GM10847 (cell line): Measurements from ENCODE around the gene WWC1.

Source experiments
- POLR2A ChIP-seq: IDR thresholded peaks from 2 replicates; pipeline ENCODE4 v1.6.1; 2011; ENCODE audit not compliant: insufficient read length; ENCODE audit errors: extremely low read depth

The WWC1 gene

DNA sequence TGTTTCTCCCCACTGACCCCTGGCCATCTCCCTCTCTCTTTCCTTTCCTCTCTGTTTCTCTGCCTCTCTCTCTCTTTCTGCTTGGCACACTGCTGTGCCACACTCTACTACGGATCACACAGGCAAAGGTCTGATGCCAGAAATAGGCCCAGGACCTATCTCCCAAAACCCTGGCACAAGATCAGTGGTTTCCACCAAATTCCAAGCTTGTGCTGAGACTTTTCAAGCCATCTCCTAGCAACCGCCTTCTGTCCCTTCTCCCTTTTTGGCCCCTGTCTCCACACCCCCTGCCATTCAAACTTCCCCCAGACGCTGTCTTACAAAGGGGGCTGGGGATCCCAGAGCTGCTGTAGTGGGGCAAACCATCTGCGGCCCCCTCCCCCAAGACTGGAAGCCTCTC, 156.4 kb downstream of the WWC1 start:
- no peak for TF ChIP-seq POLR2A

- TF ChIP-seq POLR2A: no peak
Observed at GRCh38 chr5:168449166-168449565, 157.7 kb downstream of the WWC1 start.

DNA sequence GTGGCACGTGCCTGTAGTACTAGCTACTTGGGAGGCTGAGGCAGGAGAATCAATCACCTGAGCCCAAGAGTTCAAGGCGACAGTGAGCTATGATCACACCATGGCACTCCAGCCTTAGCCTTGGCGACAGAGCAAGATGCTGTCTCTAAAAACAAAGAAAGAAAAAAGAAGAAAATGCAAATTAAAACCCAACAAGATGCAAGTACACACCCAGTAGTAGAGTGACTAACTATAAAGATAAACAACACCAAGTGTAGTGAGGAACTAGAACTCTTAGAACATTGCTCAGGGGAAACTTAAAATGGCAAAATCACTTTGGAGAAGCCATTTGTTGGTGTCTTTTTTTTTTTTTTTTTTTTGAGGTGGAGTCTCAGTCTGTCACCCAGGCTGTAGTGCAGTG, 160.1 kb downstream of the WWC1 start:
- no peak for TF ChIP-seq POLR2A

DNA sequence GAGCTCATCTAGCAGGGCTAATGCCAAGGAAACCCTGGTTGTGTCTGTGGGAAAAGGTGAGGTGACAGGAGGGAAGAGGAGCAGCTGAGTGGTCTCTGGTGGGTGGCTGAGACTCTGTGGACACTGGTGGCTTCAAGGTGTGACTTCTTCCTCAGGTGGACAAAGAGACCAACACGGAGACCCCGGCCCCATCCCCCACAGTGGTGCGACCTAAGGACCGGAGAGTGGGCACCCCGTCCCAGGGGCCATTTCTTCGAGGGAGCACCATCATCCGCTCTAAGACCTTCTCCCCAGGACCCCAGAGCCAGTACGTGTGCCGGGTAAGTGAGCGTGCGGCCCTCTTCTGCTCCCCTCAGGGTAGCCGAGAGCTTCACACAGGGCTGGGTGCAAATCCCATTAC, 163.8 kb downstream of the WWC1 start:
- TF ChIP-seq POLR2A: no peak

- TF ChIP-seq POLR2A: no peak
Observed at GRCh38 chr5:168457542-168457941, 166.1 kb downstream of the WWC1 start.

GRCh38 chr5:168460606-168461005, 169.2 kb downstream of the WWC1 start:
- TF ChIP-seq POLR2A: no peak

DNA sequence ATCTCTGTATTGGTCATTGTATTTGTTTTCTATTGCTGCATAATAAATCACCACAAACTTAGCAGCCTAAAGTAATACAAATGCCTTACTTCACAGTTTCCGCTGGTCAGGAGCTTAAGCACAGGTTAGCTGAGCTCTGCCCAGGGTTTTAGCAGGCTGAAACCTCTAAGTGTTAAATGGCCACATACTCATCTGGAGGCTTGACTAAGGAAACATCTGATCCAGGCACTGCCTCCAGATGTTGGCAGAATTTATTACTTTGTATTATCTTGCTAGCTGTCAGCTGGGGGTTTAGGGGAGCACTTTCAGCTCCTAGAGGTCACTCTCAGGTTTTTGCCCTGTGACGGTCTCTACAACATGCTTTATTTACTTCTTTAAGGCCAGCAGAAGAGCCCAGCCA, 171.6 kb downstream of the WWC1 start:
- no peak for TF ChIP-seq POLR2A

DNA sequence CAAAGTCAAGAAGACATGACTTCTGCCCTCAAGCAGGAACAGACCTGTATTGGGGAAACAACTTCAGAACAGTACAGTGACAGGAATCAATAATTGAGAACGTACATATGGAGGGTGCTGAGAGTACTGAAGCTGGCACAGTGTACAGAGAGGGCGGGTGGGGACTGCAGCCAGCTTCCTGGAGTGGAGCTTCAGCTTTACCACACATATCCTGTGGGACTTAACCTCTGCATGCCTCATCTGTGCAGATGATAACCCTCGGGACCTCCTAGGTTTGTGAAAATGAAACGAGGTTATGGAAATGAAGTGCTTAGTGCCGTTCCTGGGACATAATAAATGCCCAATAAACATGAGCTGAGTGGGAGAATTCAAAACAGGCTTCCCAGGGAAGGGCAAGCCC, 172.8 kb downstream of the WWC1 start:
- no peak for TF ChIP-seq POLR2A

DNA sequence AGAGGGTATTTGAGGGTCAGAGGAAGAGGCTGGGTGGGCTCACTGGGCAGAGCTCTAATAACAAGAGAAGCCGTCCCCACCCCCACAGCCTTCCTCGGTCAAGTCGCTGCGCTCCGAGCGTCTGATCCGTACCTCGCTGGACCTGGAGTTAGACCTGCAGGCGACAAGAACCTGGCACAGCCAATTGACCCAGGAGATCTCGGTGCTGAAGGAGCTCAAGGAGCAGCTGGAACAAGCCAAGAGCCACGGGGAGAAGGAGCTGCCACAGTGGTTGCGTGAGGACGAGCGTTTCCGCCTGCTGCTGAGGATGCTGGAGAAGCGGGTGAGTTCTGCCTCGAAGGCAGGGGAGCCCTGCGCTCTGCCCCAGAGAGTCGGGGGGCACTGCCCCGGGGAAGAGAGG, 173.2 kb downstream of the WWC1 start:
- TF ChIP-seq POLR2A: no peak

DNA sequence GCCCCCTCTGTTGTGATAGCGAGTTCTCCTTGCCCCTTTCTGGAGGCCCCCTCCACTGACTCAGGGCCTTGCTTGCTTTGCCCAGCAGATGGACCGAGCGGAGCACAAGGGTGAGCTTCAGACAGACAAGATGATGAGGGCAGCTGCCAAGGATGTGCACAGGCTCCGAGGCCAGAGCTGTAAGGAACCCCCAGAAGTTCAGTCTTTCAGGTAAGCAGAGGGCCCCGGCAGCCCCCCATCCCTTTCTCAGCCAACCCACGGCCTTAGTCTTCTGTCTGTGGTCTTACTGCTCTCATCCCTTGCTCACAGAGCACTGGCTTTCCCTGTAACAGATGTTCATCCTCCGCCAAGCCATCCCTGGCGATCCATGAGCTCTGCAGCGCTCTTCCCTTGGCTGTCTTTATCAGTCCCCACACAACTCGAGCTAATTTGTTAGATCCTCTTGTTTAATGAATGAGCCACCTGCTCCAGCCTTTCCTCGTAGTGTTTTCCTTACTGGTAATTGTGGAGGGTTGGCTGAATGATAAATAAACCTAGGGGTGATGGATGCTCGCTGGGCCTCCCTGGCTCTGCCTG, 176.4 kb downstream of the WWC1 start:
- no peak for TF ChIP-seq POLR2A

DNA sequence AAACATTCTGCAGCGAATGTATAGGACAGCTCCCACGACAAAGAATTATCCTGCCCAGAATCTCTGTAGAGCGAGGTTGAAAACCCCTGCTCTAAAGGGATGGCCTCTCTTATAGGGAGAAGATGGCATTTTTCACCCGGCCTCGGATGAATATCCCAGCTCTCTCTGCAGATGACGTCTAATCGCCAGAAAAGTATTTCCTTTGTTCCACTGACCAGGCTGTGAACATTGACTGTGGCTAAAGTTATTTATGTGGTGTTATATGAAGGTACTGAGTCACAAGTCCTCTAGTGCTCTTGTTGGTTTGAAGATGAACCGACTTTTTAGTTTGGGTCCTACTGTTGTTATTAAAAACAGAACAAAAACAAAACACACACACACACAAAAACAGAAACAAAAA, 177.4 kb downstream of the WWC1 start:
- TF ChIP-seq POLR2A: no peak

DNA sequence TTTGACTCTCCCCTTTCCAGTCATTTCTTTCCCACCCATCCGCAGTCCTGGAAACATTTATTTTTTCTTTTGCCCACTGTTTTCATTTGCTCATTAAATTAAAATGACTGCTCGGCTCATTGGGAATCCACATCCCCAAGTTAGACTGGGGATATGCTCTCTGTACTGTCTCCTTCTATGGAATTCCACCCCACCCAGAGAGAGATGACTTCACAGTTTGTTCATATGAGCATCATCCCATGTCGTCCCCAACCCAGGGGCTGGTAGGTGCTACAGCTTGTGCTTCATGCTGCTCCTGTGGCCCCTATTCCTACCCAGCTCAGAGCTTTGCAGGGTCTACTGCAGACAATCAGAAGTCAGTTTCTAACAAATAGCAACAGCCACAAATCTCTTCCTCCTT, 178.4 kb downstream of the WWC1 start:
- TF ChIP-seq POLR2A: no peak

DNA sequence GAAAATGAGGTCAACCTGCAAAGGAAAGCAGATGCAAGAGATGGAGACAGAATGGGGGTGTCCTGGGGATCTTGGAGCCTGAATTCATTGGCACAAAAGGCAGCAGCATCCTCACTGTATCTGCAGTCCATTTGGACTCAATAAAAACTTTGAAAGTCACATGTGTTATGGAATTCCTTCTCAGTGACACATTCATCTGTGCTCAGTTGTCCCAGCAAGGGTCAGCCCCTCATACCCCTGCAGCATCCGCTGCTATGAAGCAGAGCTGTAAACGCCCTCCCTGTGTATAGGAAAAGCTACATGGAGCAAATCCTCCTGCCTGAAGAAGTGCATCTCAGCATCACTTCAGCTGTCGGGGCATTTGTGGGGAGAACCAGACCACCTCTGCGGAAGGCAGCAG, 180.3 kb downstream of the WWC1 start:
- no peak for TF ChIP-seq POLR2A

GRCh38 chr5:168472329-168472728, 180.9 kb downstream of the WWC1 start:
- no peak for TF ChIP-seq POLR2A

- no peak for TF ChIP-seq POLR2A
Observed at GRCh38 chr5:168474319-168474718, 182.9 kb downstream of the WWC1 start.

DNA sequence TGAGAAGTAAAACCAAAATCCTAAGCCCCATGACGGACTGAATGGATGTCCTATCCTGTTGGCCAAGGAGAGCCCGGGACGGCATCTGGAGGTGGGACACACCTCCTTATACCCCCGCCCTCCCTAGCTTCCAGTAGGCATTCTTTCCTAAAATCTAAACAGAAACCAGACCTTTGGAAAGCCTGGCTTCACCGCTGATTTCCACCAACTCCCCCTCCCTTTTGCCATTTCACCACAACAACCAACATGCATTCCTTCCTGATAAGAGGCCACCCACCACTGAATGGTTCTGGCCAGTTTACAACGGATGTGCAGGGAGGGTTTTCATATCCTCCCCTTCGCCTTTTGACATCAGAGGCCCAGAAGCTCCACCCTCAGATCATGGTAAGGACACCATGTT, 185.6 kb downstream of the WWC1 start:
- no peak for TF ChIP-seq POLR2A

DNA sequence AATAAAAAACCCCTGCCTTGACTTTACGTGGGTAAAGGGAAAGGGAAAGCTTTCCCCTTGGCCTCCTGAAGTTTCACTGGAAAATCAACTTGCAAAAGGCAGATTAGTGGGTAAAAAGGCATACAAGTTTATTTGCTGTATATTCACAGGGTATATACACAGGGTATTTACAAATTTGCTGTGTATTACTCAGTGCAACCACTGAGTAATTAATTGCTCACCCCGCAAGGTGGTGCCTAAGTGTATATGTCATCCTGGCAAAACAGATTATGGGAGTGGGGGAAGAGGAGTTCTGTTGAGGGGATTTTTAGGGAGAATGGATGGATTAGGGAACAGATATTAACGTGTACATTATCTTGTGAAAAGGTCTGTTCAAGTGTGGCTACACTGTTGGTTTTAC, 187.7 kb downstream of the WWC1 start:
- TF ChIP-seq POLR2A: no peak

DNA sequence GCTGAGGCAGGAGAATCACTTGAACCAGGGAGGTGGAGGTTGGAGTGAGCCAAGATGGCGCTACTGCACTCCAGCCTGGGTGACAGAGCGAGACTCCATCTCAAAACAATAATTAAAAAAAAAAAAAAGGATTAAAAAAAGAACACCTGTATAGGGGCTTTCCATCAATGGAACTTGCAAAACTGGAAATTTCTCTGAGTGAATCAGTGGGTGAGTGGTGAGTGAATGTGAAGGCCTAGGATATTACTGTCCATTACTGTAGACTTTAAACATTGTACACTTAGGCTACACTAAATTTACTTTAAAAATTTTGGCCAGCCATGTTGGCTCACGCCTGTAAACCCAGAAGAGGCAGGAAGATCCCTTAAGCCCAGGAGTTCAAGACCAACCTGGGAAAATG, 189.2 kb downstream of the WWC1 start:
- no peak for TF ChIP-seq POLR2A

DNA sequence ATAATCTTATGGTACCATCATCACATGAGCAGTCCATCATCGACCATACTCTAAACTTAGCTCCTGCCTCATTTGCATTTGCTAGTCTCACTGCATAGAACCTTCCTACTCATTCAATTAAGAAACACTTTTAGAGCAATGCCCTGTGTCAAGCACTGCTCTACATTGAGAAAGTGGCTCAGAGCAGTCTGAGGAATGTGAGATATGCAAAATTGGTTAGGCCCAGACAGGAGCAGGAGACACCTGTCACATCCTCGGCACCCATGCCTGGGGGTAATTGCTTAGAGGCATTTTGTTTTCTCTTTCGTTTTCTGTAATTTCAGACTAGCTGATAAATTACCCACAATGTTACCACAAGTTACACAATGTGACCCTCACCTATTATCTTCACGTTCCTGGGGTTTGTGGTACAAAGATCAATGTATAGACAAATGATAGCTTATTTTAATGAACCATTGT, 189.9 kb downstream of the WWC1 start:
- no peak for TF ChIP-seq POLR2A

GRCh38 chr5:168482361-168482760, 190.9 kb downstream of the WWC1 start:
- TF ChIP-seq POLR2A: no peak
